ENCODE measurements around the gene ATP8A2.

- no peak for TF ChIP-seq CTCF (IDR thresholded peaks at IDR 0.05)
- no peak for TF ChIP-seq POLR2A (IDR thresholded peaks at IDR 0.05)
Measured at GRCh38 chr13:25927932-25928331, 556.2 kb downstream of the ATP8A2 start.

Data from right lobe of liver (tissue), 4 donors.